ENCODE measurements around the gene H3-3A.

DNA sequence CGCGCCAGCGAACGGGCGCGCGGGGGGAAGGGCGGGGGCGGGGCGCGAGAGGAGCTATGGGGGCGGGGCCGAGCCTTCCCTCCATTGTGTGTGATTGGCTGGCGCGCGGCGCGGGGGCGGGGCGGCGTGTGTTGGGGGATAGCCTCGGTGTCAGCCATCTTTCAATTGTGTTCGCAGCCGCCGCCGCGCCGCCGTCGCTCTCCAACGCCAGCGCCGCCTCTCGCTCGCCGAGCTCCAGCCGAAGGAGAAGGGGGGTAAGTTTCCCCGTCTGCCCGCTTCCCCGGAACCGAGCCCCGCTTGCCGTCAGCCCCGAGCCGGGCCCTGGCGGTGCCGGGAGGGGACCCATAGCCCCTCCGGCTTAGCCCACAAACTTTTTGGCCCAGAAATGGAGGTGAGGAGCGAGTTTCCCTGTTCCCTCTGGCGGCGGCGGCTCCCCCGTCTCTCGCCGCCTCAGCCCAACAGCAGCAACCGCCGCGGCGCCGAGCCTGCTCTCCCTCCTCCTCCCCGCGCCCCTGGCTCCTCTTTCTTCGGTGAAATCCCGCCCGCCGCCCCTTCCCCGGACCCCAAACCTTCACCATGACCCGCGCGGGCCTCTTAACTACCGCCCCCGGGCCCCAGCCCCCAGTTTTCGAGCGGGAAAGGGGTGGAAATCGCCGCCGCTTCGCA lies at the start of gene H3-3A:
- TF ChIP-seq ZSCAN29 (IDR thresholded peaks at IDR 0.05): no peak
- TF ChIP-seq NR2C1 (IDR thresholded peaks at IDR 0.05): no peak

All from GM12878 (cell line).